Fibroblast of lung (primary cell): ENCODE measurements around the gene NHERF2.

Source experiments
- CTCF ChIP-seq, 2 donors: IDR thresholded peaks in 1 of 2; conservative IDR thresholded peaks in 1 of 2; 1 replicate in 1 of 2; 2 replicates in 1 of 2; pipeline ENCODE4 v1.5.1; 2011 to 2012; ENCODE audit warnings: low read length in 2 of 2, control low read depth in 1 of 2, inconsistent platforms in 1 of 2, low read depth in 1 of 2, mild to moderate bottlenecking in 1 of 2
- EZH2 ChIP-seq: IDR thresholded peaks from 2 replicates; pipeline ENCODE4 v1.5.1; 2012; ENCODE audit warnings: low read length, control low read depth, mild to moderate bottlenecking; ENCODE audit errors: missing control alignments

GRCh38 chr16:2081201-2082084, 54.7 kb downstream of the NHERF2 start:
- TF ChIP-seq EZH2 (no peak), CTCF (conservative IDR thresholded peaks at IDR 0.05 in 1 of 2, IDR thresholded peaks at IDR 0.05 in 1 of 2; ENCODE audit: low read depth in 1 of 2, low read length in 2 of 2) (no peak)
